Sigmoid colon (tissue), 7 donors: ENCODE results near the gene SPSB1. TPM values are rescaled to one million over a fixed set of nuclear protein-coding genes. Genes with fewer than 3 reads are reported as not detected.

Source experiments
- DNase-seq: peaks from one replicate; pipeline ENCODE4 v3.0.0-alpha.2; 2019
- H3K27ac ChIP-seq, 4 donors: fragments of 200-600 bp; sonication (generic); one replicate each; pipeline ENCODE4 v1.5.1; 2016 to 2019; ENCODE audit warnings: mild to moderate bottlenecking in 1 of 4
- H3K27me3 ChIP-seq, 3 donors: fragments of 200-600 bp; sonication (generic); one replicate each; pipeline ENCODE4 v1.5.1; 2019; ENCODE audit warnings: mild to moderate bottlenecking in 1 of 3
- H3K36me3 ChIP-seq, 4 donors: fragments of 200-600 bp; sonication (generic); one replicate each; pipeline ENCODE4 v1.5.1; 2016 to 2019
- H3K4me1 ChIP-seq, 4 donors: fragments of 200-600 bp; sonication (generic); one replicate each; pipeline ENCODE4 v1.5.1; 2017 to 2019
- H3K4me3 ChIP-seq, 4 donors: fragments of 200-600 bp; sonication (generic); one replicate each; pipeline ENCODE4 v1.5.1; 2017 to 2019; ENCODE audit warnings: mild to moderate bottlenecking in 2 of 4, moderate library complexity in 1 of 4
- H3K9me3 ChIP-seq, 4 donors: fragments of 200-600 bp in 3 of 4; sonication (generic) in 3 of 4; one replicate each; pipeline versions ENCODE4 v1.5.1 to v1.6.1; 2013 to 2019
- EP300 ChIP-seq, 4 donors: sonication (generic); formaldehyde crosslinking; IDR thresholded peaks; one replicate each; pipeline ENCODE4 v1.6.1; 2017; ENCODE audit warnings: antibody characterized with exemption in 4 of 4
- POLR2A ChIP-seq, 2 donors: fragments of 450-650 bp; IDR thresholded peaks; one replicate each; pipeline ENCODE4 v1.6.1; 2016; ENCODE audit warnings: antibody characterized with exemption in 2 of 2, mild to moderate bottlenecking in 2 of 2, moderate library complexity in 2 of 2
- POLR2AphosphoS5 ChIP-seq, 4 donors: sonication (generic); formaldehyde crosslinking; IDR thresholded peaks; one replicate each; pipeline ENCODE4 v1.6.1; 2017; ENCODE audit warnings: antibody characterized with exemption in 4 of 4
- WGBS, 2 donors: extraction: QIAGEN DNeasy Blood & Tissue Kit; methylation state at CpG; one replicate each; pipeline ENCODE4 v1.1.7; 2013; 5-methylcytosine and 5-hydroxymethylcytosine counted together
- intact Hi-C: fragments of 100-400 bp; cut with DNase I; formaldehyde crosslinking; loops from one replicate; pipeline ENCODE4 v1.15.1; 2023
- polyA plus RNA-seq, 3 donors: library from polyadenylated mRNA; stranded (reverse); fragments of 200-250 nt; gene quantifications; one replicate each; pipeline ENCODE4 v1.2.3, GENCODE V29; 2013
- total RNA-seq, 4 donors: library from RNA; depleted of rRNA; stranded (reverse); fragments of >200 nt; gene quantifications; one replicate each; pipeline ENCODE4 v1.1.0, GENCODE V29; 2016
- TF ChIP-seq, protein P1 (sequence below), 4 experiments: fragments of 450-650 bp in 3 of 4; fragments of 200-600 bp in 1 of 4; IDR thresholded peaks; one replicate each; pipeline ENCODE4 v1.5.1; 2016 to 2019; ENCODE audit warnings: antibody characterized with exemption in 4 of 4, mild to moderate bottlenecking in 3 of 4, moderate library complexity in 2 of 4
- donor health status: healthy with polysubstance abuse.
- donor health status: Bipolar disorder and iron deficiency.
- donor health status: healthy.

The SPSB1 gene
- total and polyA plus RNA-seq, 7 donors, result 17.4 to 34.3 (median 26.4) TPM

DNA sequence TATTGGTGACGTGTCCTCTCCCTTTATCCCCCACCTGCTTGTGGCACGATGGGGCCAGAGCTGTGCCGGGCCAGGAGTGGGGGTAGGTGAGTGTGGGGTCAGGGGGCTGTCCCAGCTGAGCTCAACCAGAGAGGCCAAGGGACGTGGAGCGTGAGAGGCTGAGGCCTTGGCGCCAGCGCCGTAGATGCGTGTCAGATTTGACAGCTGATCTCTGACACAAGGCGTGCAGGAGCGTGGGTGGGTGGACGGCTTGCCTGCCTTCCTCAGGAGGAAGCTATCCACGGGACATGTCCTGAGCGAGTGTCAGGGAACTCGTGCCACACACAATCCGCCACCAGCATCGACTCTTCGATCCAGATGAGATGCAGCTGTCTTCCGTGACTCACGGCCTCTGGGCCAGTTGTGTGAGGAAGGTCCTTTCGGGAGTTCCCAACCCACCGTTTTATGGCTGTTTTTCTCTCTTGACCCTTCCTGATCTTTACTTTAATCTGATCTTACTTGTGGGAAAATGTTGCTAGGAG is 56.7 kb downstream of the SPSB1 start:
- Histone ChIP-seq H3K4me3 (no peak overlapping the region), H3K27me3 (no peaks in the 10 kb centered on the region), H3K27ac (peak overlapping the region in 3 of 4 donors; percentile 28 to 79 (median 44)), H3K9me3 (no peaks in the 10 kb centered on the region), H3K4me1 (peaks cover 0 to 98% (median 78%) of the 10 kb centered on the region in 4 donors), H3K36me3 (no peaks in the 10 kb centered on the region)
- no peak for DNase-seq
- 85 to 86% methylated on average over 22 of the region's 22 CpGs for WGBS, 2 donors
- intact Hi-C loops, result no loop called here
- TF ChIP-seq, protein P1, sequence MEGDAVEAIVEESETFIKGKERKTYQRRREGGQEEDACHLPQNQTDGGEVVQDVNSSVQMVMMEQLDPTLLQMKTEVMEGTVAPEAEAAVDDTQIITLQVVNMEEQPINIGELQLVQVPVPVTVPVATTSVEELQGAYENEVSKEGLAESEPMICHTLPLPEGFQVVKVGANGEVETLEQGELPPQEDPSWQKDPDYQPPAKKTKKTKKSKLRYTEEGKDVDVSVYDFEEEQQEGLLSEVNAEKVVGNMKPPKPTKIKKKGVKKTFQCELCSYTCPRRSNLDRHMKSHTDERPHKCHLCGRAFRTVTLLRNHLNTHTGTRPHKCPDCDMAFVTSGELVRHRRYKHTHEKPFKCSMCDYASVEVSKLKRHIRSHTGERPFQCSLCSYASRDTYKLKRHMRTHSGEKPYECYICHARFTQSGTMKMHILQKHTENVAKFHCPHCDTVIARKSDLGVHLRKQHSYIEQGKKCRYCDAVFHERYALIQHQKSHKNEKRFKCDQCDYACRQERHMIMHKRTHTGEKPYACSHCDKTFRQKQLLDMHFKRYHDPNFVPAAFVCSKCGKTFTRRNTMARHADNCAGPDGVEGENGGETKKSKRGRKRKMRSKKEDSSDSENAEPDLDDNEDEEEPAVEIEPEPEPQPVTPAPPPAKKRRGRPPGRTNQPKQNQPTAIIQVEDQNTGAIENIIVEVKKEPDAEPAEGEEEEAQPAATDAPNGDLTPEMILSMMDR (IDR thresholded peaks at IDR 0.05), result no peak
- TF ChIP-seq POLR2AphosphoS5 (IDR thresholded peaks at IDR 0.05), result peak in 3 of 4 donors; percentile 14 to 37 (median 22)
- TF ChIP-seq POLR2A (IDR thresholded peaks at IDR 0.05), result no peak
- TF ChIP-seq EP300 (IDR thresholded peaks at IDR 0.05), result no peak

DNA sequence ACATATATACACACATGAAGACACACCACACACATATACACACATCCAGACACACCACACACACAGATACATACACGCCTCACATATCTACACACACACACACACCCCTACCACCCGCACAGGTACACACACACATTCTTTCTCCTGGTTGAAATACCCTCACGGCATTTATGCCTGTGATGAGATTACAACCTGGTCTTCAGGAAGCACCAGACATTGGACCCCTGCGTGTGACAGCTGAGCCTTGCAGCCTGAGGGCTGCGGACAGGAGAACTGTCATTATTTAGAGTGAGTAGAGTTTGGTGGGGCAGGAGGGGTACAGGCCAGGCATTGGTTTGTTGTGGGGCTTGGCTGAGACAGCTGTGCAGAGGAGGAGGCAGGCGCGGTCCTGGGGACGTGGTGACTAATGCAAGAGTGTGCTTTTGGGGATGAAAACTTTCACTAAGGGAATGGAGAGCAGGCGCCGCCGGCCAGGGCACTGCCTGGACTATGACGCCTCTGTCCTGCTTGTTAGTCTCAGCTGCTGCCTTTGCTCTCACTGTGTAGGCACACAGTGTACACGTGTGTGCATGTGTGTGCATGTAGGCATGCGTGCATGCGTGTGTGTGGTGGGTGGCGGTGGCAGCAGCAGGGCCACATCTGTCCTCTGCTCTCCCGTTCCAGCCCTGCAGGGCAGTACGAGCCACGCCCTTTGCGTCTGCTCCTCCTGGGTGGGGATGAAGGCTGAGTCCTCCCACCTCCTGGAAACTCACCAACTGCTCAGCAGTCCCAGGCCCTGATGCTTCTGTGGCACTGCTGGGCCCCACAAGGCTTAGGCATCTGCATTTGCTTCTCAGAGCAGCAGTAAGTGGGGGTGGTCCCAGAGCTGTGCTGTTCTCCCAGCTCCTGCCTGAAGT is 57.6 kb downstream of the SPSB1 start:
- intact Hi-C loops, result no loop called here
- Histone ChIP-seq H3K27ac (peak overlapping the region in 3 of 4 donors; percentile 32 to 79 (median 44)), H3K4me1 (peaks cover 0 to 98% (median 70%) of the 10 kb centered on the region in 4 donors), H3K9me3 (no peaks in the 10 kb centered on the region), H3K4me3 (no peak overlapping the region), H3K36me3 (peaks cover 0 to 4% (median 0%) of the 10 kb centered on the region in 4 donors), H3K27me3 (no peaks in the 10 kb centered on the region)
- no peak for TF ChIP-seq EP300 (IDR thresholded peaks at IDR 0.05)
- TF ChIP-seq, protein P1 (IDR thresholded peaks at IDR 0.05), result no peak
- TF ChIP-seq POLR2AphosphoS5 (IDR thresholded peaks at IDR 0.05), result no peak
- TF ChIP-seq POLR2A (IDR thresholded peaks at IDR 0.05), result no peak
- no peak for DNase-seq
- WGBS, 2 donors, result 52 to 74% methylated on average over 20 of the region's 20 CpGs

DNA sequence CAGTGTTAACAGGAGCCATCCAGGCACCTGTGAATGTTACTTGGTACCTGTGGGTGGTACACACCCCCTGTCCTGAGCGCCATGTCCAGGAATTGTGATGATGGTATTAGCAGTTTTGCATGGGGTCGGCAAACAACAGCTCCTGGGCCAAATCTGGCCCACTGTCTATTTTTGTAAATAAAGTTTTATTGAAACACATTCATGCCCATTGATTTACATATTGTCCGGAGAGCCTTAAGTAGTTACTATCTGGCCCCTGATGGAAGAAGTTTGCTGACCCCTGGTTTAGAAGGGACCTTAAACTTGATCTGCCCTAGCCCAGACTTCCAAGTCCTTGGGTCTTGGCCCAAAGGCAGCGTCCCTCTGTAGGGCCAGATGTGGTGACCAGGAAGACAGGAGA is 58.3 kb downstream of the SPSB1 start:
- WGBS, 2 donors, result 82 to 90% methylated on average over 4 of the region's 4 CpGs
- H3K4me1 ChIP-seq, result peaks cover 0 to 91% (median 63%) of the 10 kb centered on the region in 4 donors

DNA sequence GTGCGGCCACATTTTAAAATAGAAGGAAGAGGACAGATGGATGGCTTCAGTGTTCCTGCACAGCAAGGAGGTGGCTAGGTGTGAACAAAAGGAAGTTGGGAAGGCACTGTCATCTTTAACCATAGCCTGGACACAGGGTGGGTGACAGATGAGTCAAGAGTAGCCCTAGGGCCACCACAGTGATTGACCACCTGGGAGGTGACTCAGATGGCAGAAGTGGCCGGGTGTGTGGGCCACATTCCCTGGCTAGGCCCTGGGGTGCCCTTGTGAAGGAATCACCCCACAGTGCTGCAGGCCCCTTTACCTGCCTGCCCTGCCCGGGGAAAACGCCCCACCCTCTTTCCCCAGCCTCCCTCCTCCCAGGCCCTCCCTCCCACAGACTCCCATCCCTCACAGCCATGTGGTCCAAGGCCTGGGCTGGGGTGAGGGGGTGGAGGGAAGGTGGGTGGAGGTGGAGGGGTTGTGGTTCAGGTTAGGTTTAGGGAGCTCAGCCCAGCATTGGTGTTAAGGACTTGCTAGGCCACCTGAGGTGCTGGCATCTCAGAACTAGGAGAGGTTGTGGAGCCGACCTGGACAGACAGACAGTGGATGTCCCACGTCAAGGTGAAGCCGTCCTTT is 59.1 kb downstream of the SPSB1 start:
- intact Hi-C loops, result loop anchor here (1.0 kb wide), 1 partner anchor 15 kb away; no protein-coding TSS in a partner anchor
- no peaks in the 10 kb centered on the region for H3K27me3 ChIP-seq
- peak overlapping the region in 3 of 4 donors; percentile 54 to 79 (median 67) for H3K27ac ChIP-seq
- TF ChIP-seq POLR2AphosphoS5 (IDR thresholded peaks at IDR 0.05) (no peak), POLR2A (IDR thresholded peaks at IDR 0.05) (no peak), EP300 (IDR thresholded peaks at IDR 0.05) (no peak)
- TF ChIP-seq, protein P1 (IDR thresholded peaks at IDR 0.05), result no peak
- H3K4me1 ChIP-seq, result peaks cover 0 to 83% (median 57%) of the 10 kb centered on the region in 4 donors
- H3K36me3 ChIP-seq, result peaks cover 0 to 16% (median 12%) of the 10 kb centered on the region in 4 donors
- H3K4me3 ChIP-seq, result peak overlapping the region in 1 of 4 donors; percentile 21
- H3K9me3 ChIP-seq, result no peaks in the 10 kb centered on the region
- no peak for DNase-seq
- 82 to 83% methylated on average over 7 of the region's 7 CpGs for WGBS, 2 donors

More for the DNA sequence above, 58.3 kb downstream of the SPSB1 start:
- intact Hi-C loops, result no loop called here
- TF ChIP-seq, protein P1 (IDR thresholded peaks at IDR 0.05), result no peak
- TF ChIP-seq EP300 (IDR thresholded peaks at IDR 0.05) (no peak), POLR2A (IDR thresholded peaks at IDR 0.05) (no peak), POLR2AphosphoS5 (IDR thresholded peaks at IDR 0.05) (no peak)
- Histone ChIP-seq H3K27ac (peak overlapping the region in 2 of 4 donors; percentile 67 to 79), H3K4me3 (no peak overlapping the region), H3K27me3 (no peaks in the 10 kb centered on the region), H3K36me3 (peaks cover 0 to 9% (median 4%) of the 10 kb centered on the region in 4 donors), H3K9me3 (no peaks in the 10 kb centered on the region)
- DNase-seq, result no peak
